RKO (cell line): ENCODE data around the gene KIF1B.
A peak's percentile ranks its signal among the peaks of the same experiment; 100 is the strongest.
"Not testable (repeated sequence)": the region's sequence is repeated elsewhere in the genome, so short reads cannot be mapped to it uniquely, and the experiment has no call there.

ENCODE experiments used
- DNase-seq: peaks from one replicate; pipeline ENCODE4 v3.0.0-alpha.2; 2016; ENCODE audit warnings: low spot score

The KIF1B gene

GRCh38 chr1:10237157-10237539, 26.8 kb downstream of the KIF1B start:
- no peak for DNase-seq

DNA sequence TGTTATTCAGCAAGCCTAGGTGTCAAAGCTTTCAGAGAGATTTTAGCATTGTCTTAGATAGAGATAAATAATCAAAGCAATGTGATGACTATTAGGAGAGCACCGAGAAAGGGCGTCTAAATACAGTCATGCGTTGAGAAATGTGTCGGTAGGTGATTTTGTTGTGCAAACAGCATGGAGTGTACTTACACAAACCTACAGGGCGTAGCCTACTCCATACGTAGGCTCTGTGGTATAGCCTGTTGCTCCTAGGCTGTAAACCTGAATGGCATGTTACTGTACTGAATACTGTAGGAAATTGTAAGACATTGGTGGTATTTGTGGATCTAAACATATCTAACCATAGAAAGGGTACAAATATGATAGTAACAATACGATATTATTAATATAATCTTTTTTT, 31.8 kb downstream of the KIF1B start:
- no peak for DNase-seq

DNA sequence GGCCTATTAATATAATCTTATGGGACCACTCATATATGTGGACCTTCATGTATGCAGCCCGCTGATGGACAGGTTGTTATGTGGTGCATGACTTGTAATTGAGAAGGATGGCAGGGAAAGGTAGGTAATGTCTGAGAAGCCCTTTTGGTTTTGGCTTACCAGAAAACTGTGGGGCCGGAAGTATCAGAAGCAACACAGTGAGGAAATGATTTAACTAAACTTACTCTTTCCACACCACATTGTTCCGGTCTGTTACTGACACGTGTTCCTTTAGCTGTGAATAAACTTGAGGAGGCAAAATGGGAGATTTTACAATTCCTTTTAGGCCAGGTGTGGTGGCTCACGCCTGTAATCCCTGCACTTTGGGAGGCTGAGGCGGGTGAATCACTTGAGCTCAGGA, 32.4 kb downstream of the KIF1B start:
- DNase-seq: no peak

DNA sequence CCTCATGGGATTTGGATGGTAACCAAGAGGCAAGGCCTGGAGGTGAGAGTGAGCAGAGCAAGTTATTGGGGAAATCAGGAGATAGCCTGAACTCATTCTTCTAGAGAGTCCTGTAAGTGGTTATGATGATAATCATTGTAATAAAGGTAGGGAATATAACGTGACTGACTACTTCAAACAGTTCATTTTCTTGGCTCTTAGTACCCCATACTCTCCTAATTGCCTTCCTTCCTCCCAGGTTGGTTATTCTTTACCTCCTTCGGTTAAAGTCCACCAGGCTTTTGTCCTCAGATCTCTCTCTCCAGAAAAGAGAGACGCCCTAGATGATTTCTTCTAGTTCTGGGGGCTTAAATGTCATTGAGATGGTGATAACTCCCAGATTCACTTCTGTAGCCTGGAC, 35.3 kb downstream of the KIF1B start:
- no peak for DNase-seq

DNA sequence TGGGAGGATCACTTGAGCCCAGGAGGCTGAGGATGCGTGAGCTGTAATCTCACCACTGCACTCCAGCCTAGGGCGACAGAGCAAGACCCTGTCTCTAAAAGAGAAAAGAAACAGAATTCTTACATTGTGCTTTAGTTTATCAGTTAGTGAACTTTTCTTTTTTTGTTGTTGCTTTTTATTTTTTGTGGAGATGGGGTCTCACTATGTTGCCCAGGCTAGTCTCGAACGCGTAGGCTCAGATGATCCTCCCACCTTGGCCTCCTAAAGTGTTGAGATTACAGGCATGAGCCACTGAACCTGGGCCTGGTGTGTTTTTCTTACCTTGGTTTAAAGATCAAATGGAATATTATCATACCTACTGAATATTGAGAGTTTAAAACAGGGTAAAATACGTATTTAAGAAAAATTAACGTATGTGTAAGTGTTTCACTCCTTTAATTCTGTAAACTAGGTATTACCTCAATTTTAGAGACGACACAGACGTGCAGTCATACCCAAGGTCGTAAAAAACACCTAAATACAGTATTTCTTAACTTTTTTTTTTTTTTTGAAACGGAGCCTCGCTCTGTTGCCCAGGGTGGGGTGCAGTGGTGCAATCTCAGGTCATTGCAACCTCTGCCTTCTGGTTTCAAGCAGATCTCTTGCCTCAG, 39.6 kb downstream of the KIF1B start:
- no peak for DNase-seq

GRCh38 chr1:10250663-10251062, 40.3 kb downstream of the KIF1B start:
- no peak for DNase-seq

DNA sequence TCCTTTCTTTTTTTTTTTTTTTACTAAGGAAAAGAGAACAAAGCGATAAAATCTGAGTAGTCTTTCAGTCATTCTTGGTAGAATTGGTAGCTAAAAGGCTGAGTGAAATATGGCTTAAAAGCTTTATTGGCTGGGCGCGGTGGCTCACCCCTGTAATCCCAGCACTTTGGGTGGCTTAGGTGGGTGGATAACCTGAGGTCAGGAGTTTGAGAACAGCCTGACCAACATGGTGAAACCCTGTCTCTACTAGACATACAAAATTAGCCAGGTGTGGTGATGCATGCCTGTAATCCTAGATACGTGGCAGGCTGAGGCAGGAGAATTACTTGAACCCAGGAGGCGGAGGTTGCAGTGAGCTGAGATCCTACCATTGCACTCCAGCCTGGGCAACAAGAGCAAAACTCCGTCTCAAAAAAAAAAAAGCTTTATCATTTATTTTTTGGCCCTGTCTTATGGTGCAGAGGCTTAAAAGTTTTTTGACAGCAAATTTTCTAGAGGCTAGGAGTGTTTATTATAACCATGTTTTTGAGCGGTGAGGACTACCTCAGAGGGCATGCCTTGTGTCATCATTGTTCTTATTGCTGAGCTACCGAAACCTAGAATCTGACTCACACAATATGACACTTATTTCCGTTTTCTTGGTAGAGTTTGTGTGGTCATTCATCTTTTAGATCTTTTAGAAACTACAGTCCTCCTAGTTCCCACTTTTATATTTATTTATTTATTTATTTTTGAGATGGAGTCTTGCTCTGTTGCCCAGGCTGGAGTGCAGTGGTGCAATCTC, 41.1 kb downstream of the KIF1B start:
- DNase-seq: peak; percentile 46

DNA sequence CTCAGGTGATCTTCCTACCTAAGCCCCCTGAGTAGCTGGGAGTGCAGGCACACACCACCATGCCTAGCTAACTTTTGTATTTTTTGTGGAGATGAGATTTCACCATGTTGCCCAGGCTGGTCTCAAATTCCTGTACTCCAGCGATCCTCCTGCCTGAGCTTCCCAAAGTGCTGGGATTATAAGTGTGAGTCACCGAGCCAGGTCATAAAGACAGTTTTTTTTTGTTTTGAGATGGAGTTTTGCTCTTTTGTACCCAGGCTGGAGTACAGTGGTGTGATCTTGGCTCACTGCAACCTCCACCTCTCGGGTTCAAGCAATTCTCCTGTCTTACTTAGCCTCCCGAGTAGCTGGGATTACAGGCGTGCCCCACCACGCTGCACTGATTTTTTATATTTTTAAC, 42.1 kb downstream of the KIF1B start:
- DNase-seq: peak; percentile 51

- no peak for DNase-seq
These were observed 42.8 kb downstream of the KIF1B start for GRCh38 chr1:10253149-10253548.

DNA sequence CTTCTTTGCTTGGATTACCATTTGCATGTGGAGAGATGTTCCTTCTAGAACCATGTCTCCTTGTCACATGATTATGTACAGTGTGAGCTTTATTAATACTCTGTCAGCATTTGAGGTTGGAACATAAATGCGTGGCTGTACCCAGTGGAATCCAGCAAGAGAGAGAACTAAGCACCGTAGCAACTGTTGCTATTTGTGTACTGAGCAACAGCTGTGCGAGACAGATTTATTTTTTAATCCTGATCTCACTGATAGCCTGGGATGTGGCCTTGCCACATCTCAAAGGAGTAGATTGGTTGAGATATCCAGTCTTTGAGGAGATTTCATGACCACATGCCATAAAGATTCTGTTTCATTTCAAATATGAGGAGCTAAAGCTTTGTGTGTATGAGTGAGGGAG, 43.4 kb downstream of the KIF1B start:
- DNase-seq: peak; percentile 19

- no peak for DNase-seq
These were observed 47.5 kb downstream of the KIF1B start for GRCh38 chr1:10257851-10258250.

DNA sequence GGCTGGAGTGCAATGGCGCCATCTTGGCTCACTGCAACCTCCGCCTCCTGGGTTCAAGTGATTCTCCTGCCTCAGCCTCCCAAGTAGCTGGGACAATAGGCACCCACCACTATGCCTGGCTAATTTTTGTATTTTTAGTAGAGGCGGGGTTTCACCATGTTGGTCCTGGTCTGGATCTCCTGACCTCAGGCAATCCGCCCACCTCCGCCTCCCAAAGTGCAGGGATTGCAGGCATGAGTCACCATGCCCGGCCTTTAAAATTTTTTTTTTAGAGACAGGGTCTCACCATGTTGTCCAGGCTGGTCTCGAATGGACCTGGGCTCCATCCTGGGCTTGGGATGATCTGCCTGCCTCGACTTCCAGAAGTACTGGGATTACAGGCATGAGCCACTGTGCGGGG, 49.2 kb downstream of the KIF1B start:
- not testable (repeated sequence) for DNase-seq

DNA sequence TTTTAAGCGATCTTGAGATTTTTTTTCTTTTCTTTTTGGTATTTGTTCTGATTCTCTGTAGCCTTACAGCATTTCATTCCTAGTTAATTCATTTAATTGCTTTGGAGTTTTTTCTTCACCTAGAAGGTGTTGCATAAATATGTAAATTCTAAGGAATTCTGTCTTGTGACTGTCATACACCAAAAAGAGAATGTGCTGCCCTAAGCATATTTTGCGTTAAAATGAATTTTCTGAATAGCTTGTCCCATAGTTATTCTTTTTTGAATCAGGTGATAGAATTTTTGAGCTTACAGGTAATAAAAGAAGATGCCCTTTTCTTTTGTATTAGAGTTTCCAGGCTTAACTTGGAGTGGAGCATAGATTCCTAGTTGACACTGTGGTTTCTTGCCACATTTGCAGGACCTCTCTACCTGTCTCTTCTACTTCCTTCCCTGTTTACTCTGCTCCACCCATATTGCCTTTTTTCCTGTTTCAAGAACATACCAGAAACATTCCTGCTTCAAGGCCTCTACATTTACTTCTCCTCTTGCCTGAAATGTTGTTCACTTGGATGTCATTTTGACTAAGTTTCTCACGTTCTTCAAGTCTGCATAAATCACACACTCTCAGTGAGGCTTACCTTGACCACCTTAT, 53.2 kb downstream of the KIF1B start:
- DNase-seq: no peak

- no peak for DNase-seq
These were observed 54.7 kb downstream of the KIF1B start for GRCh38 chr1:10265027-10265426.

DNA sequence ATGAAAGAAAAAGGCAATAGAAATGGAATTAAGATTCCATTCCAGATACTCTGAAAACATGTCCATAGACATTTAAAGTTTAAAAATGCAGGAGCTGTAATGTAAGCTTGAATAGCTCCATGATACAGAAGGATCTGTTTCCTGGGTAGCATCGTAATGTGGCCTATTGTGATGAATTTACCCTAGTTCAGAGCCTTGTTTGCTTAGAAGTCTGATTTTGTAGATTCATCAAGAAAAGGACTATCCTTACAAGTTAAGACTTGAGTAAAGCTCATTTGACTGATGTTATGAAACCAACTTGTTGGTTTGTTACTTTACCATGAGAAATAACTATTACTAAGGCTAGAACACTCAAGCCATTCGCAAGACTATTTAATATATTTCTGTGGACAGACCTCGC, 55.5 kb downstream of the KIF1B start:
- DNase-seq: no peak

DNA sequence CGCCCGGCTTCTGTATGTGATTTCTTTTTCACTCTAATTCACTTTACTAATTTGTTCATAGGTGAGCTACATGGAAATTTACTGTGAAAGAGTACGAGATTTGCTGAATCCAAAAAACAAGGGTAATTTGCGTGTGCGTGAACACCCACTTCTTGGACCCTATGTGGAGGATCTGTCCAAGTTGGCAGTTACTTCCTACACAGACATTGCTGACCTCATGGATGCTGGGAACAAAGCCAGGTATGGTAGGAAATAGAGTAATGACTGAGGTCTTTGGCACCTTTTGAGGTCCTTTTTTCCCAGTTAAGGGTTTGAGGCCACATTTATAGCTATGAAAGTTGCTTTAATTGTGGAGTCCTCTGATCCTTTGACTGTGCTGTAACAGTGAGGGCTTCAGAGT, 56.9 kb downstream of the KIF1B start:
- DNase-seq: no peak

DNA sequence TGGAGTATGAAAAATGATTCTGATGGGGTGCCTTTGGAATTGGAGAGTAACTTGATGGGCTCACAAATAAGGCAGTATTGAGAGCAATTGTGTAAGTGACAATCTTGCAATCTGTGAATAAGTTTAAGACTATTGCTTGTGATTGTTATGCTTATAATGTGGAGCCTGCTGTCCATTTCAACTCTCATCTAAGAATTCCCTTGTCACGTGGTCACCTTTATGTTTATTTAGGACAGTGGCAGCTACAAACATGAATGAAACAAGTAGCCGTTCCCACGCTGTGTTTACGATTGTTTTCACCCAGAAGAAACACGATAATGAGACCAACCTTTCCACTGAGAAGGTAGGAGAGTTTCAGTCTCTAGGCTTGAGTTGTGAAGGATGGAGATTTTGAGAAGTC, 57.6 kb downstream of the KIF1B start:
- DNase-seq: no peak

GRCh38 chr1:10271090-10271489, 60.7 kb downstream of the KIF1B start:
- DNase-seq: no peak

- no peak for DNase-seq
These were observed 61.5 kb downstream of the KIF1B start for GRCh38 chr1:10271869-10272268.

DNA sequence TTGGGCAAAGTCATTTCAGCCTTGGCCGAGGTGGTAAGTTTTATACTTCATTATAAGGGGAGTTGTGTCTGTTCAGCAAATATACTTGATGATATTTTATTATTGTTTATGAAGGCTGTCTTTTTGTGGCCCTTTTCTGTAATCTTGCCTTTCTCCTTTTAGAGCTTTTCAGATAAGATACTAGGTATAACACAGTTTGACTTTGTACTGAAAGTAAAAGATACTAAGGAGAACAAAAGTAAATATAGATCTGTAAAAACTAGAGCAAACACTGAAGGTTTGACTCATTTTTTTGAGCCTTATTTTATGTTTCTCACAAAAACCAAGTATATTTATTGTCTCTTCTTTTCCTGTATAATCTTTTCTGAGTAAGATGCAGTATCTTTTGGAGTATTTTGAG, 61.9 kb downstream of the KIF1B start:
- DNase-seq: no peak

DNA sequence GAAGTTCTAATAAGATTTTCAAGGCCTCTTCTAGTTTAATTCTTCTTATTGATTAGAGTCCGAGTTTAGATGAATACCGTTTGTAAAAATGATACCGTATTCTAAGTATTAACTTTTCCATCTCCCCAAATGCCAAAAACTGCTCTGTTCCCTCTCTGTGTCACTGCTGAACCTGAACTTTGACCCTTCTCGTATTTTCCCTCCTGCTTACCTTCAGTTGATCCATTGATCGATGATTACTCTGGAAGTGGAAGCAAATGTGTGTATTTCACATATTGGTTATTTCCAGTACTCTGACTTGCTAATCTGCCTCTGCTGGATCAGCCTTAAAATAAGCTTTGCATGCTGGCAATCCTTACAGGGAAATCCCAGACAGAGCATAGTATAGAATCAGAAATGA, 68.5 kb downstream of the KIF1B start:
- DNase-seq: no peak

DNA sequence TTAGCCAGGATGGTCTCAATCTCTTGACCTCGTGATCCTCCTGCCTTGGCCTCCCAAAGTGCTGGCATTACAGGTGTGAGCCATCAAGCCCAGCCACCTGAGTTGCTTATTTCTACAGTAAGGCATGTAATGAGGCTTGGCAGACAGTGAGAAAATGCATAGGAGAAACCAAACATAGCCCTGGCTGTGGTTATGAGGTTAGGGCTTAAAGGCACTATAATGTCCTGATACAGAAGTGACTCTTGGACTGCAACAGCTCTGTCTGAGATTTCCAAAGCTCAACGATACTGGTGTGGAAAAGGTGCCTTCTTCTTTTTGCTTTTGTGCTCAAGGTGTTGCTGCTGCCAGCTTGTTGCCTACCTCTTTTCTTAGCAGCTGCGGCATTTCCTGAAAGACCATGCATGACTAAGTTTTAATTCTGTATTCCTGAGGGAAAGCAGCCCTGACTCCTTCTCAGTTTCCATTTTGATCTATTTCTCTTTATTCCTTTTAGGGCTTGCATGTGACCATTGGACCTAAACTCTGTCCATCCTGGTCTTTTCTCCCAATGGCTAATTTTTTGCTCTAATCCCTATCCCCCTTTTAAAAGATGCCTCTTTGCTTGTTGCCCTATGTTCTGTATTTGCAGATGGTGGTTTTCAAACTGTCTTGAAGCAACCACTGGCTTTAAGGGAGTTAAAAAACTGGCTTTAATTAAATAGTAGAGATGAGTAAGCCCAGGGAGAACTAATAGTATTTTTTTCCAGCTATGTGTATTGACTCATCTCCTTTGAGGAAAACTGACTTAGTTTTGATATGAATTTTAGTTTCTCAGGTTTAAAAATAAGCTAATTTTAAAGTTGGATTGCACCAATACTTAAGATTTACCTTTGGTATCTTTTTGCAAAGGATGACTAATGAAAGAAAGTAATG, 70.3 kb downstream of the KIF1B start:
- peak; percentile 5 for DNase-seq
